CD4-positive, alpha-beta T cell treated with Interferon alpha-2 for 1 hour (primary cell): Measurements from ENCODE around the gene TMEM80.

Experiments used
- DNase-seq, 2 donors: peaks; one replicate each; pipeline ENCODE4 v3.0.0-alpha.2; 2020 to 2022

TMEM80 gene

DNA sequence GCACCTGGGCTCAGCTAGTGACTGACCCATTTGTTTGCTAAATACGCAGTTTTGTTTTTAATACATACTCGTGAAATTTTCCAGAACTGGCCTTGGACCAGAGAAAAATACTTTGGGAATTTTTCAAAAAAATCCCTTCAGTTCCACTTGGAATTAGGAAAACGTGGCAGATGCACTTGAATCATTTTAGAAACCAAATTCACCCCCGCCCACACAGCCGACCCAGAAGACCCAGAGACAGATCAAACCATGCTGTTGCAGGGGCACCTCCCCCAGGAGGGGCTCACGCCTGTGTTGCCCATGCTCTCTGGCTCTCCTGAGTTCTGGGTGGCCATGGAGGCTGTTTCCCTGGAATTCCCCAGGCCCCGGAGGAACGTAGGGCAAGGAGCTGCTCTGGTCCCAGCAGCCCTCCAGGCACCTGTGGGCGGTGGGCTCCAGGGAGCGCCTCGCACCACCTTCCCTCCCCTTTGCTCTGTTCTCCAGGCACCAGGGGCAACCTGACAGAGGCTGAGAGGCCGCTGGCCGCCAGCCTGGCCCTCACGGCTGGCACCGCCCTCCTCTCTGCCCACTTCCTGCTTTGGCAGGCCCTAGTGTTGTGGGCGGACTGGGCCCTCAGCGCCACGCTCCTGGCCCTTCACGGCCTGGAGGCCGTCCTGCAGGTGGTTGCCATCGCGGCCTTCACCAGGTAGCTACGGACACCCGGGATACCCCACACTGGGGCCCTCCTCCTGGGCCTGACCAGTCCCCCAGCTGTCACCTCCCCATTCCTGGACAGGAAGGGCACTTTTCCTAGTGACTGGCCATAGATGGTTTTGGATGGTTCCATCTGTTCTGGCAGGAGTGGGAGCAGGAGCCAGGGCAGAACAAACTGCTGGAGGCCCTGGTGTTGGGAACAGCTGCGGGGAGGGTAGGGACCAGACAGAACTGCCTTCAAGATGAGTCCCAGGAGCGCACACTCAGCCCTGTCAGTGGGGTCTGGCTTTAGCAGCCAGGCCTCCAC, 7.1 kb downstream of the TMEM80 start:
- DNase-seq: no peak

DNA sequence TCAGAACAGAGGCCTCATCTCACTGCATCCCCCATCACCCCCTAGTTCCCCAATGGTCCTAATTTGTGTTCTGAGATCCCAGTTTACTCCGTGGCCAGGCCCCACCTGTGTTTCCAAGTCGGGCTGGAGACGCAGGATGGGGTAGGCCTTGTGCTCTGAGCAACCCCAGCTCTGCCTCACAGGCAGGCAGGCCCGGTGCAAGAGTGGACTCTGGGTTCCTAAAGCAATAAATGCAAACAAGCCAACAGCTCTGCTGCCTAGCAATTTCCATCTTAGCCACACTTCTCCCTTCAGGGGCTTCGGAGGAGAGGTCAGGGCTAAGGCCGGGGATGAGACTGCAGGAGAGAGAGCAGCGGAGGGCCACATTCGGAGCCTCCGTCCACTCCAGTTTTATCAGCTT, 7.9 kb downstream of the TMEM80 start:
- no peak for DNase-seq

DNA sequence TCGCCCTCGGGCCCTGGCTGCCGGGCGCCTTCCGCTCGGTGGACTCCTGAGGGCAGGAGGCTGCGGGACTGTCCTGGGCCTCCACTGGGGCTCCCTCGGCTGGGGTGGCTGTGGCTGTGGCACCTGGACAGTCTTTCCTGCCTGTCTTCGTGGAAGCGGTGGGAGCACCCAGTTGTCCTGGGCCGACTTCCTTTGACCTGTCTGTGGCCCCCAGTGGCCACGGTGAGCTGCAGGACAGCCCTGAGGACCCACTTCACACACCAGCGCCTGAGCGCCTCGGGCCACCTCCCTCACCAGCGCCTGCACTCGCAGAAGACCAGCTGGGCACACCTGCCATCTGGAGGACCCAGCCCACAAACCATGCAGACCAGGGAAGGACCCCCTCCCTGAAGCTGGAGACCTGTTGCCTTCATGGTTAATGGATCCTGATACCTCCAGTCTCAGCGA, 8.6 kb downstream of the TMEM80 start:
- no peak for DNase-seq

DNA sequence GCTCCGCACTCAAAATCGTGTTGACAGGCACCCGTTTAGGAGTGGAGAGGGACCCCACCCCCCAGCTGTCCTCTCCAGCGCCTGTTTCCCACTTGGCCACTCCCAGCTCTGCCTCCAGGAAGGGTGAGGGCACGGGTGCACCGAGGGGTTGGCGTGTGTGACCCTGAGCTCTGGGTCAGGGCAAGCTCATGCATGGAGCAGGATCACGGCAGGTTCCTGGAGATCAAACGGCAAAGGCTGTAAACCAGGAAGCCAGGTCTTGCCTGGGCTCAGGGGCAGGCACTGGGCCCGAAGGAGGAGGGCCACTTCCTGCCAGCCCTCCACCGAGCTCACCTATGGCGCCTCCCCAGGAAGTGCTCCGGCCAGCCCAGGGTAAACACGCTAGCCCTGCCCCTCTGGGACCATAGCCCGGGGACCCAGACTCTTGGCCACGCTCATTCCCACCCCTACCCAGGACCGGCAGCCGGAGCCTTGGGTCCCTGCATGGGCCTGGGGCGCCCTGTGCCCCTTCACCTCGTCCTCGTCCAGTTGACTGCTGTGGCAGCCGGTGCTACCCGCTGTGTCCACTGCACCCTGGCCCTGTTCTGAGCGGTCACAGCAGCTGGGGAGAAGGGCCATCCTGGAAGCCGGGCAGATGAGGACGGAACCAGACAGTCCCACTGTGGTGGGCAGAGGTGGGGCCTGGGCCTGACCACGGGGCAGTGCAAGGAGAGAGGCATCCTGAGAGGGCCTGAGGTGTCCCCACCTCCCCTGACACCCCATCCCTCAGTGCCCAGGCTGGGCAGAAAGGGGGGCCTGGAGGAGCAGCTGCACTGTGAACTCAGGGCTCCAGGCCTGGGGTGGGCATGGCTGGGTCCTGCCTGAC, 9.4 kb downstream of the TMEM80 start:
- DNase-seq: no peak

DNA sequence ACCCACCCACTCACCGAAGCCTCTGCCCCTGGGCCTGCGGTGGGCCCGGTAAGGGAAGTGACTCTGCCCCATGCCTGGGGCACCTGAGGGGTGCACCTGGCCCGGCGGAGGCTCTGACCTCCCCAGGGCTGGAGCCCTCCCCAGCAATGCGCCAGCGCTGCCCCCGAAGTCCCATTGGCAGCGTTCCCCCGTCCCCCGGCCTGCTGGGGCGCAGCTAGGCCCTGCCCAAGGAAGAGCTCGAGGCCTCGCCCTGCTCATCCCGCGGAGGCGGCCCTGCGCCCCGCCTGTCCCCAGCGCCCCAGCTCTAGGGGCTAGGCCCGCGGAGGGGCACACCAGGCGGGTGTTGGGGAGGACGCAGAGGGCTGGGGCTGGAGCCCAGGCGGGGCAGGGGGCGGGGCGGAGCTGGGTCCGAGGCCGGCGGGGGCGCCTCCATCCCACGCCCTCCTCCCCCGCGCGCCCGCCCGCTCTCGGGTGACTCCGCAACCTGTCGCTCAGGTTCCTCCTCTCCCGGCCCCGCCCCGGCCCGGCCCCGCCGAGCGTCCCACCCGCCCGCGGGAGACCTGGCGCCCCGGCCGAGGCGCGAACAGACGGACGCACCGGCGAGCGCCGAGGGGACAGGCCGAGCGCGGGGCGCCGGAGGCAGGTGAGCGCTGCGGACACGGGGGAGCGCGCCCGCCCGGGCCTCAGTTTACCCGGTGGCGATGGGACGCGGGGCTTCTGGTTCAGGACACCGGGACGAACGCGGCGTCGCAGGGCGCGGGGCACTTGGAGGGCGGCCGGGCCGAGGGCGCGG, 10.2 kb downstream of the TMEM80 start, which contains the start of gene EPS8L2:
EPS8L2 (plus strand) TSS at position 586 of the 793 bp plus-strand sequence. CDS start 3,177 bp downstream, outside the sequence.
- no peak for DNase-seq

DNA sequence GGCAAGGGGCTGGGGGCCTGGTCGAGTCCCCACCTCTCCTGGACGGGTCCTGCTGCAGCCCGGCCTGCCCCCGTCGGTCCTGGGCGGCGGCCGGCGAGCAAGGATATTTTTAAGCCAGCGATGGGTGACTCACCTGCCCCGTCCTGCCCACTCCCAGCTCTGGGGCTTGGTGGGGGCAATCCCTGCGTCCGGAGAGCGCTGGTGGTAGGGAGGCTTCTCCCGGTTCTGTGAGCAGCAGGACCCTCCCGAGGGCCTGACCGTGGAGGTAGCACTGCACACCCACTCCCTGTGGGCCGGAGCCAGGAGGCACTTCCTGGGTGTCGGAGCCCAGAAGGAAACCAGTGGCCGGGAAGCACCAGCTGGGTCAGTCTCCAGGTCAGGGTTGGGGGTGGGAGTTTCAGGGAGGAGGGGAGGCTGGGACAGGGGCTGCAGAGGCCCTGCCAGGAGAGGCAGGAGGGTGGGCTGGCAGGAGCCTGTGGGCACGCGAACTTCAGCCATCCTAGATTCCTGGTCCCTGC, 10.9 kb downstream of the TMEM80 start:
- DNase-seq: no peak

DNA sequence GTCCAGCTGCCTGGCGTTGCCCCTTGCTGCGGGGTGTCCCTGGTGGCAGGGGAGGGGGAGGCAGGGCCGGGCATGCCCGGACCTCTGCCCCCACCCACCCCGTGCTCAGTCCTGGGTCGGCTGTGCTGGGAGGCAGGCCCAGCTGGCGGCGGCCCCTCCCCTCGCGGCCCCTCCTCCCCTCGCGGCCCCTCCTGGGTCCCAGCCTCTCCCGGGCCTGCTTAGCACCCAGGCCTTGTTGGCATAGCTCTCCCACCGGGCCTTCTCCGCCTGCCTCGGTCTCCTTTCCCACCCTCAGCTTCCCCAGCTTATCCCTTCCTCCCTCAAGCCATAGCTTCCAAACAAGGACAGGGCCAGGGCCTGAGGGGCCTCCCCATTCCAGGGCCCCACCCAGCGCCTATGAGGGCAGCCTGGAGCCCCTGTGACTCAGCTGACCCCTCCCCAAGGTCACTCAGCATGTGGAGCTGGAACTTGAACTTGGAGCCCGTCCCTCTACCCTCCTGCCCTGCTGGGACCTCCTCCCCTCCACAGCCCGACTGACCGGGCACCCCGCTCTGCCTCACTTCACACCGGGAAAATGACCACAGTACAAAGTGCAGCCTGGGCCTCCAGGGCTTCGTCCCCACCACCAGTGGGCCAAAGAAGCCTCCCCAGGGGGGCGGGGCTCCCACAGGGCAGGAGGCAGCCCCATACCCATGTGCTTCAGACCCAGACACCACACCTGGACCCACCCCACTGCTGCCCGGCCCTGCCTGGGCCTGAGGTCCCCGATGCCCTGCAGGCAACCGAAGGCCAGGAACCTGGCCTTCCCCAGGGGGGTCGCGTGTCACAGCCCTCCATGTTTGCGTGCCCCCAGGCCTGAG, 11.6 kb downstream of the TMEM80 start:
- no peak for DNase-seq

DNA sequence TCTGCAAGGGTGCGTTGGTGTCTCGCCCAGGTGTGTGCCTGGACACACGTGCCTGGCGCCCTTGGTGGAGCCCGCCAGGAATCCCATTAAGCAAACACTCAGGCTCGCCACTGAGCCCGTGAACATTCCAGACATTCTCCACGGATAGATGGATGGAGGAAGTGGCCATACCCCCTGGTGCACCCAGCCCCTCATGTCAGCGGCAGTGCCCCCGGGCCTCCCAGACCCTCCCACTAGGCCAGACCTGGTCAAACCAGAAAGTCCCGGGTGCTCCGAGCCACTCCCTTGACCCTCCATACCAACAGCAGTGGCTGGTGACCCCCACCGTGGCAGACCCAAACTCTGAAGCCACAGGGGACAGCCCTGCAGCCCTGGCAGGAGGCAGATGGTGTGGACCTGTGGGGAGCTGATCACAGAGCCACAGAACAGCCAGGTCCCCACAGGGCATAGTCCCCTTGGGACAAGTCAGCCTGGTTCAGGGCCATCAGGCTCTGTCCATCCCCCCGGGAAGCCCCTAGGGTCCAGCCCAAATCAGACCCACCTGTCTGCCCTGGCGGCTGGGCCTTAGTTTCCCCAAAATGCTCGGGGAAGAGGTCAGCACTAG, 12.3 kb downstream of the TMEM80 start:
- no peak for DNase-seq

DNA sequence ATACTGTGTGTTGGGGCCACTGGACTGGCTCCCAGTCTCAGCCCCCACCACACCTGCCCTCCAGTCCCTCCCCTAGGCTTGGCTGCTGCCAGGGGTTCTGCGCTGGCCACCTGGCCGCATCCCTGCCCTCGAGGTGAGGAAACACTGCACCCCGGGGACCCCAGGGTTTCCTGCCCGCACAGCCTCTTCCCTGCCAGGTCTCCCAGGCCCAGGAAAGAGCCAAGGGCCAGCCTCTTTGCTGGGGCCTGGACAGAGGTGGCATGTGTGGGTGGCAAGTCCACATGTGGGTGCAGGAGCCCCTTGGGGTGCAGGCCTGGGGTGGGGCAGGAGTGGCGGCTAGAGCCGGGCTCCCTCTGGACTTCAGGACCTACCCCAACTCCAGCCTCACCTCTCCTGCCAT, 12.9 kb downstream of the TMEM80 start:
- DNase-seq: no peak

DNA sequence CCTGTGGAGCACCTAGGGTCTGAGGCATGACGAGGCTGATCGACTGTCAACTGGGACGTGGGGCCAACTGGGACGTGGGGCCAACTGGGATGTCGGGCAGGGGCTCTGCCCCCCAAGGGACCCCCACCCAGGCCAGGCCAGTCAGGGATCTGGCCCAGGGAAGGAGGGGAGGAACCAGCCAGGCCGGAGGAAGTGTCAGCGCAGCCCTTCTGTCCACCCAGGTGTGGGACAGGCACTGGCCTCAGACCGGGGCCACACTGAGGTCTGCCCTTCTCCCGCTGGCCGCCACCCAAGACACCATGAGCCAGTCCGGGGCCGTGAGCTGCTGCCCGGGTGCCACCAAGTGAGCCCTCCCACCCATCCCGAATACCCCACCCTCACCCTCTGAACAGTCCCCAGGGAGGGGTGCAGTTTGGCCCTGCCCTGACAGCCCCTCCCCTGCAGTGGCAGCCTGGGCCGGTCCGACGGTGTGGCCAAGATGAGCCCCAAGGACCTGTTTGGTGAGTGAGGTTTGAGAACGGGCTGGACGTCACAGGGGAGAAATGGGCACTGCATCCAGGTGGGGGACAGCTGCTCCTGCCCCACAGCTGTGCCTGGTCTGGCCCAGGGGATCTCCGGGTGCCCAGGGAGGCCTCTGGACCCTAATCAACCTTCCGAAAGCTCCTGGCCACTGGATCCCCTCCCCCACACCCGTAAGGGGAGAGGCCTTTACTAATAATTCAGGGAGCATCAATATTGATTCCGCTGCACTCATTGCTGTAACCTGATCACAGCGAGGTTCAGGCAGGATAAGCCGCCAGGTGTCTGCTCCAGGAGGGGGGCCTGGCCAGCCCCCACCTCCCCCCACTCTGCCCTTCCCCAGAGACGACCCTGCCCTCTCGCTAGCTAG, 13.7 kb downstream of the TMEM80 start:
- no peak for DNase-seq

DNA sequence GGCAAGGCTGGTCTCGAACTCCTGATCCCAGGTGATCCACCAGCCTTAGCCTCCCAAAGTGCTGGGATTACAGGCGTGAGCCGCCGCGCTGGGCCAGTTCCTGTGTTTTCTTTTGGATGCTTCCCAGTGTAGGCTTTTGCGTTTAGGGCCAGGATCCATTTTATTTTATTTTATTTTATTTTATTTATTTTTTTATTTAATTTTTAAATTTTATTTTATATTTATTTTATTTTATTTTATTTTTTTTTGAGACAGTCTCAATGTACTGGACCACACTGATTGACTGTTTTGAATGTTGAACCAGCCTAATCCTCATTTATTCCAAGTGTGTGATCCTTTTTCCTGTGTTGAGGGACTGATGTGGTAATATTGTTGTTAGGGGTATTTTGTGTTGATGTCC, 18.8 kb downstream of the TMEM80 start:
- no peak for DNase-seq

DNA sequence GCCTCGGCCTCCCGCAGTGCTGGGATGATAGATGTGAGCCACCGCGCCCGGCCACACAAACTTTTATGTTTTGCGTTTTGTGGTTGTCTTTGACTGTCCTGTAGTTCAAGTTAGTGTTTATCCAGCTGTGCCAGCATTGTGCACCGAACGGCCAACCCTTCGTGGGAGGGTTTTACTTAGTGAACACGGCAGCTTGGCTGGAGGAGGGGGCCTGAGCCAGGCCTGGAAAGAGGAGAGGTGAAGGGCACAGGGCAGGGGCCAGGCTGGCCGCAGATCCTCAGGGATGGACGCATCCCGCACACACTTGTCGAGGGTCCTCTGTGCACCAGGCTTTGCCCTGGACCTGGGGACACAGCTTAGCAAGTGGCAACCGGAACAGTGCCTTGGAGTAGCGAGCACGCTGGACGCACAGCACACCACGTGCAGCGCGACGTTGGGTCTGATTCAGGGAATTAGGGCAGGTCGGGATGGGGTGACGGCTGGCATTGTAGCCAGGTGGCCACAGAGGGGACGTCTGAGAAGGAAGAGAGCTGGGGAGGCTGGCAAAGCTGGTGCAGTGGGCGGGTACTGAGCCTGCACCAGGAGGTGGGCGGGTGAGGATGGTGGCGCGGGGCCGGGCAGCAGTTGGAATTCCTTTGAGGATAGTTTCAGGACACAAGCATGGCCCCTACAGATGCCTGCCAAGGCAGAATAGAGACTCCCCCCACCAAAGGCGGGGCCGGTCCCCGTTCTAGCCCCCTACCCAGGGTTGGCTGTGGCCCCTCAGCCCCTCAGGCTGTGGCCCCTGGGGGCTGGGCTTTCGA, 23.8 kb downstream of the TMEM80 start:
- DNase-seq: no peak

DNA sequence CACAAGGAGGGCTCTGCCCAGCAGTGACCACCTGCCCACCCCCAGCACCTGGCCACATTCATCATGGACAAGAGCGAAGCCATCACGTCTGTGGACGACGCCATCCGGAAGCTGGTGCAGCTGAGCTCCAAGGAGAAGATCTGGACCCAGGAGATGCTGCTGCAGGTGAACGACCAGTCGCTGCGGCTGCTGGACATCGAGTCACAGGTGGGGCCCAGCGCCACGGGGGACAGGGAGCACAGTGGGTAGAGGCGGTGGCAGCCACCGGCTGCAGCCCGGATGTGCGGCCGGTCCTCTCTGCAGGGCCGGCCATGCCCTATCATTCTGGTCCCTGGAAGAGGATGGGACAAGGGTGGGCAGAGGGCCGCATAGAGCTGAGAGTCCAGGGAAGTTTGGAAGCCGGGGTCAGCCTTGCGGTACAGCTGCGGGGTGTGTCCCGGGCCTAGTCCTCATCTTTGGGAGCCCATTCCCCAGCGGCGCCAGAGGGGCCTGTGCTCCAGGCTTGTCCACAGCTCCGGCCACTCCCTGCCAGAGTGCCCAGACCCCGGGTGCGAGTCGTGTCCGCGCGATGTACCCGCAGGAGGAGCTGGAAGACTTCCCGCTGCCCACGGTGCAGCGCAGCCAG, 24.5 kb downstream of the TMEM80 start:
- no peak for DNase-seq

DNA sequence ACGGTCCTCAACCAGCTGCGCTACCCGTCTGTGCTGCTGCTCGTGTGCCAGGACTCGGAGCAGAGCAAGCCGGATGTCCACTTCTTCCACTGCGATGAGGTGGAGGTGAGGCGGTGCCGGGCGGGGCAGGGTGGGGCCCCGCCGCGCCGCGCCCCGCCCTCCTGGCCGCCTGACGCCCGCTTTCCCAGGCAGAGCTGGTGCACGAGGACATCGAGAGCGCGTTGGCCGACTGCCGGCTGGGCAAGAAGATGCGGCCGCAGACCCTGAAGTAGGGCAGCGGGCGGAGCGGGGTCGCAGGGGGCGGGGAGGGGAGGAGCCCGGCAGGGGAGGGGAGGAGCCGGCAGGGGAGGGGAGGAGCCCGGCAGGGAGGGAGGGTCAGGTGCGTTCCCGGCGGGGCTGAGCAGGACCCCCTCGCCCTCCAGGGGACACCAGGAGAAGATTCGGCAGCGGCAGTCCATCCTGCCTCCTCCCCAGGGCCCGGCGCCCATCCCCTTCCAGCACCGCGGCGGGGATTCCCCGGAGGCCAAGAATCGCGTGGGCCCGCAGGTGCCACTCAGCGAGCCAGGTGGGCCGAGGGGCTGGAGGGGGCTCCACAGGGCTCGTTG, 25.1 kb downstream of the TMEM80 start:
- DNase-seq: peak in 1 of 2 donors; percentile 44

DNA sequence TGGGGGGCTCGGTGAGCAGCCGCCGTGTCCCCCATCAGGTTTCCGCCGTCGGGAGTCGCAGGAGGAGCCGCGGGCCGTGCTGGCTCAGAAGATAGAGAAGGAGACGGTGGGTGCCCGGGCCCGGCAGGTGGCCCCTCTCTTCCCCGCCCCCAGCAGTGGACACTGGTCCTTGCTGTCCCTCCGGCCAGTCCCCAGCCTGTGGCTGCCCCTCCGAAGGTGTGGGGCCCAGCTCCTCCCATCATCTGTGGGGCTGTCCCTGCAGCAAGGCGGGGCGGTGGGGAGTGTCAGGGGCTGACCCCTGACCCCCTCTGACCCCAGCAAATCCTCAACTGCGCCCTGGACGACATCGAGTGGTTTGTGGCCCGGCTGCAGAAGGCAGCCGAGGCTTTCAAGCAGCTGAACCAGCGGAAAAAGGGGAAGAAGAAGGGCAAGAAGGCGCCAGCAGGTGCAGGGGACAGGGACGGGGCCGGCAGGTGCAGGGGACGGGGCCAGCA, 25.7 kb downstream of the TMEM80 start:
- no peak for DNase-seq

DNA sequence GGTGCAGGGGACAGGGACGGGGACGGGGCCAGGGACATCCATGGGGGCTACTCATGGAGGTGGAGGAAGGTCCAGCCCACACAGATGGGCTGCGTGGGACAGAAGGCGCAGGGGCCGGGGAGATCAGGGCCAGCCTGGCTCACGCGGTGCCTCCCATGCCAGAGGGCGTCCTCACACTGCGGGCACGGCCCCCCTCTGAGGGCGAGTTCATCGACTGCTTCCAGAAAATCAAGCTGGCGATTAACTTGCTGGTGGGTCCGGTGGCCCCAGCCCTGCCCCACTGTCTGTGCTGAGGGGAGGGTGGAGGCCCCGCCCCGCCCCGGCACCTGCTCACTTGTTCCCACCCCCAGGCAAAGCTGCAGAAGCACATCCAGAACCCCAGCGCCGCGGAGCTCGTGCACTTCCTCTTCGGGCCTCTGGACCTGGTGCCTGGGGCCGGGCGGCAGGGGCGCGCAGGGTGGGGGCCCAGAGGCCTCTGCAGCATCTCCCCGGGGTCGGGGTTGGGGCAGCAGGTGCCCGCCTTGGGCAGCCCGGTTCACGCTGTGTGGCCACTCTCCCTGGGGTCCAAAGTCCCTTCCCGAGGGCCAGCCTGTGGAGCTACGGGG, 26.2 kb downstream of the TMEM80 start:
- DNase-seq: peak; percentile 67 to 71

DNA sequence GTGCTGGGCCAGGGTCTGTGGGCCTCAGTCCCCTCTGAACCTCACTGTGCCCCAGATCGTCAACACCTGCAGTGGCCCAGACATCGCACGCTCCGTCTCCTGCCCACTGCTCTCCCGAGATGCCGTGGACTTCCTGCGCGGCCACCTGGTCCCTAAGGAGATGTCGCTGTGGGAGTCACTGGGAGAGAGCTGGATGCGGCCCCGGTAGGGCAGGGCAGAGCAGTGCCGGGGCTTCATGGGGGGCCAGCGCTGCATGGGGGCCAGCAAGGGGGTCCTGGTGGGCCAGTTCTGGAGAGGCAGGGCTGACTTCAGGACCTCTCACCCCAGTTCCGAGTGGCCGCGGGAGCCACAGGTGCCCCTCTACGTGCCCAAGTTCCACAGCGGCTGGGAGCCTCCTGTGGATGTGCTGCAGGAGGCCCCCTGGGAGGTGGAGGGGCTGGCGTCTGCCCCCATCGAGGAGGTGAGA, 26.8 kb downstream of the TMEM80 start:
- DNase-seq: no peak
